HL-60 (cell line): ENCODE results near the gene TAF4B.

ENCODE experiments used
- POLR2AphosphoS5 ChIP-seq: IDR thresholded peaks from 2 replicates; pipeline ENCODE4 v1.6.1; 2012; ENCODE audit warnings: low read depth
- TF ChIP-seq, protein P1 (sequence below): IDR thresholded peaks from one replicate; pipeline ENCODE4 v1.5.1; 2011; ENCODE audit warnings: low read length, control low read depth, inconsistent platforms; ENCODE audit not compliant: insufficient read depth

DNA sequence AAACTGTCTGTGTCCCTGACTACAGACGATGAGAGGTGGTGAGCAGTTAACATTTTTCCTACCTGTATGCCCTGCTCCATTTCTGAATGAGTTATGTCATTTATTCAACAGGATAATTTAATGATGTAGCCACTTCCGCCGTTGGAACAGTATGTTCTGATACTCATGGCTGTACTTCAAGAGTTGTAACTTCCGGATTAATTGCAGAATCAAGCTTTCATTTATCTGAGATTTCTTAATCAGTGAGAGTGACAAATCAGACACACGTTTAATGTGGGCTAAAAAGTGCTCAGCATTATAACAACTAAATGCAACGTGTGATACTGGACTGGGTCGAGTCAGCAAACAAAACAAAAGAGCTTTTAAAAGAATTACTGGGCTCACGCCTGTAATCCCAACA, 214.4 kb downstream of the TAF4B start:
- no peak for TF ChIP-seq POLR2AphosphoS5
- TF ChIP-seq, protein P1, sequence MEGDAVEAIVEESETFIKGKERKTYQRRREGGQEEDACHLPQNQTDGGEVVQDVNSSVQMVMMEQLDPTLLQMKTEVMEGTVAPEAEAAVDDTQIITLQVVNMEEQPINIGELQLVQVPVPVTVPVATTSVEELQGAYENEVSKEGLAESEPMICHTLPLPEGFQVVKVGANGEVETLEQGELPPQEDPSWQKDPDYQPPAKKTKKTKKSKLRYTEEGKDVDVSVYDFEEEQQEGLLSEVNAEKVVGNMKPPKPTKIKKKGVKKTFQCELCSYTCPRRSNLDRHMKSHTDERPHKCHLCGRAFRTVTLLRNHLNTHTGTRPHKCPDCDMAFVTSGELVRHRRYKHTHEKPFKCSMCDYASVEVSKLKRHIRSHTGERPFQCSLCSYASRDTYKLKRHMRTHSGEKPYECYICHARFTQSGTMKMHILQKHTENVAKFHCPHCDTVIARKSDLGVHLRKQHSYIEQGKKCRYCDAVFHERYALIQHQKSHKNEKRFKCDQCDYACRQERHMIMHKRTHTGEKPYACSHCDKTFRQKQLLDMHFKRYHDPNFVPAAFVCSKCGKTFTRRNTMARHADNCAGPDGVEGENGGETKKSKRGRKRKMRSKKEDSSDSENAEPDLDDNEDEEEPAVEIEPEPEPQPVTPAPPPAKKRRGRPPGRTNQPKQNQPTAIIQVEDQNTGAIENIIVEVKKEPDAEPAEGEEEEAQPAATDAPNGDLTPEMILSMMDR = no peak
